A549 (cell line): ENCODE data around the gene LRSAM1. TPM values are rescaled to one million over a fixed set of nuclear protein-coding genes. Genes with fewer than 3 reads are reported as not detected.

ENCODE experiments used
- ATAC-seq, 2 experiments: fragments of 200-7000 bp in 1 of 2; fragments of >200 bp in 1 of 2; cut with Nextera tagmentation in 1 of 2; cut with Tn5 transposase in 1 of 2; 3 replicates each; pipeline versions ENCODE4 v1.8.0 to v1.9.1; 2018 to 2020; ENCODE audit warnings: mild to moderate bottlenecking in 1 of 2, moderate library complexity in 1 of 2
- CTCF ChIA-PET: fragments of 300-600 bp; sonication (Branson Sonifier 250); formaldehyde crosslinking; extraction: SDS; loops from one replicate; lab custom pipeline; 2021; ENCODE audit warnings: antibody characterized with exemption, inconsistent platforms; lab: Yijun Ruan, JAX
- POLR2A ChIA-PET: fragments of 350-600 bp; formaldehyde crosslinking; extraction: SDS; loops from one replicate; lab custom pipeline; 2021; ENCODE audit warnings: antibody characterized with exemption, inconsistent platforms; lab: Yijun Ruan, JAX
- DNase-seq, 2 experiments: peaks; one replicate each; pipeline versions ENCODE4 v3.0.0 to v3.0.0-alpha.2; 2011 to 2016; ENCODE audit warnings: low read depth in 1 of 2, low spot score in 1 of 2
- FAIRE-seq: peaks from 2 replicates; lab custom pipeline; 2011; peaks lifted over from hg19 to GRCh38; lab: Jason Lieb, UNC
- H3K27ac ChIP-seq, 2 experiments: fragments of >200 bp; sonication (Bioruptor Twin); formaldehyde crosslinking; 3 replicates each; pipeline ENCODE4 v1.5.1; 2016 to 2017
- H3K4me1 ChIP-seq: fragments of >200 bp; sonication (Bioruptor Twin); formaldehyde crosslinking; 3 replicates; pipeline ENCODE4 v1.6.1; 2016
- H3K4me2 ChIP-seq: fragments of >200 bp; sonication (Bioruptor Twin); formaldehyde crosslinking; 3 replicates; pipeline ENCODE4 v1.6.1; 2016
- H3K4me3 ChIP-seq: fragments of >200 bp; sonication (Bioruptor Twin); formaldehyde crosslinking; 3 replicates; pipeline ENCODE4 v1.5.1; 2016
- H3K9me3 ChIP-seq: fragments of >200 bp; sonication (Bioruptor Twin); formaldehyde crosslinking; 3 replicates; pipeline ENCODE4 v1.6.1; 2016
- ATOH8 ChIP-seq: fragments of 250-450 bp; sonication (Bioruptor Pico); IDR thresholded peaks from 2 replicates; pipeline ENCODE4 v1.5.0; 2020; ENCODE audit warnings: low read depth, mild to moderate bottlenecking, moderate library complexity
- BHLHE40 ChIP-seq: IDR thresholded peaks from 2 replicates; pipeline ENCODE4 v1.6.1; 2012; ENCODE audit warnings: low read depth, low read length, inconsistent platforms
- CBX8 ChIP-seq: fragments of 200-600 bp; sonication (generic); IDR thresholded peaks from 2 replicates; pipeline ENCODE4 v1.6.1; 2016
- E2F6 ChIP-seq: IDR thresholded peaks from 2 replicates; pipeline ENCODE4 v1.6.1; 2012; ENCODE audit warnings: low read depth, borderline replicate concordance
- ESRRA ChIP-seq: fragments of 150-350 bp; IDR thresholded peaks from 2 replicates; pipeline ENCODE4 v1.6.1; 2014; ENCODE audit warnings: mild to moderate bottlenecking, low read length, borderline replicate concordance
- HES2 ChIP-seq: fragments of >200 bp; sonication (Bioruptor Twin); formaldehyde crosslinking; IDR thresholded peaks from 2 replicates; pipeline ENCODE4 v1.6.1; 2016
- HOXA7 ChIP-seq: fragments of 250-450 bp; sonication (Bioruptor Pico); IDR thresholded peaks from 2 replicates; pipeline ENCODE4 v1.5.0; 2020; ENCODE audit warnings: mild to moderate bottlenecking, moderate library complexity
- HOXB13 ChIP-seq: fragments of 250-450 bp; sonication (Bioruptor Pico); IDR thresholded peaks from 2 replicates; pipeline ENCODE4 v1.5.0; 2020; ENCODE audit warnings: low read depth, mild to moderate bottlenecking, moderate library complexity
- JUN ChIP-seq, 2 experiments: fragments of >200 bp; sonication (Bioruptor Twin); formaldehyde crosslinking; IDR thresholded peaks; 2 replicates in 1 of 2; 3 replicates in 1 of 2; pipeline ENCODE4 v1.6.1; 2016 to 2017
- JUNB ChIP-seq: fragments of >200 bp; sonication (Bioruptor Twin); formaldehyde crosslinking; IDR thresholded peaks from 2 replicates; pipeline ENCODE4 v1.6.1; 2016
- KDM1A ChIP-seq: fragments of 200-600 bp; sonication (generic); IDR thresholded peaks from 2 replicates; pipeline ENCODE4 v1.6.1; 2016; ENCODE audit warnings: low read depth, mild to moderate bottlenecking
- MAFK ChIP-seq: fragments of 450-650 bp; IDR thresholded peaks from 2 replicates; pipeline ENCODE4 v1.6.1; 2014; ENCODE audit not compliant: partially characterized antibody
- POLR2A ChIP-seq: IDR thresholded peaks from 2 replicates; pipeline ENCODE4 v1.6.1; 2012; ENCODE audit warnings: mild to moderate bottlenecking, low read length
- POLR2AphosphoS2 ChIP-seq: conservative IDR thresholded peaks from 2 replicates; pipeline ENCODE4 v1.6.1; 2012; ENCODE audit warnings: low read length, improper control_type of control experiment, inconsistent platforms
- RAD21 ChIP-seq, 2 experiments: fragments of >200 bp in 1 of 2; sonication (Bioruptor Twin) in 1 of 2; formaldehyde crosslinking in 1 of 2; IDR thresholded peaks in 1 of 2; conservative IDR thresholded peaks in 1 of 2; 2 replicates in 1 of 2; 3 replicates in 1 of 2; pipeline ENCODE4 v1.6.1; 2012 to 2018; ENCODE audit warnings: inconsistent platforms in 1 of 2
- RARB ChIP-seq: fragments of 250-450 bp; sonication (Bioruptor Pico); IDR thresholded peaks from 2 replicates; pipeline ENCODE4 v1.8.0; 2021; ENCODE audit warnings: mild to moderate bottlenecking, moderate library complexity
- RCOR1 ChIP-seq: fragments of 150-350 bp; IDR thresholded peaks from 2 replicates; pipeline ENCODE4 v1.6.1; 2014; ENCODE audit warnings: antibody characterized with exemption, low read length, low read depth
- RFX5 ChIP-seq: fragments of 450-650 bp; IDR thresholded peaks from 2 replicates; pipeline ENCODE4 v1.7.1; 2014; ENCODE audit warnings: antibody characterized with exemption, mild to moderate bottlenecking, moderate library complexity
- RNF2 ChIP-seq: fragments of 200-600 bp; sonication (generic); IDR thresholded peaks from 2 replicates; pipeline ENCODE4 v1.6.1; 2016; ENCODE audit warnings: low read depth, mild to moderate bottlenecking, antibody characterized with exemption, moderate library complexity, borderline replicate concordance
- SMC3 ChIP-seq: fragments of >200 bp; sonication (Bioruptor Twin); formaldehyde crosslinking; IDR thresholded peaks from 3 replicates; pipeline ENCODE4 v1.6.1; 2018; ENCODE audit warnings: inconsistent platforms
- ZC3H11A ChIP-seq: fragments of 450-650 bp; IDR thresholded peaks from 2 replicates; pipeline ENCODE4 v1.6.1; 2014; ENCODE audit warnings: antibody characterized with exemption, mild to moderate bottlenecking
- ZFP36 ChIP-seq: fragments of 450-650 bp; IDR thresholded peaks from 2 replicates; pipeline ENCODE4 v1.6.1; 2014; ENCODE audit warnings: borderline replicate concordance; ENCODE audit not compliant: partially characterized antibody
- ZSCAN20 ChIP-seq: fragments of 250-450 bp; sonication (Bioruptor Pico); IDR thresholded peaks from 2 replicates; pipeline ENCODE4 v1.8.0; 2022; ENCODE audit warnings: mild to moderate bottlenecking, moderate library complexity
- WGBS: methylation state at CpG from one replicate; pipeline ENCODE4 v1.1.6; 2017; ENCODE audit errors: missing lambda C conversion rate; 5-methylcytosine and 5-hydroxymethylcytosine counted together
- polyA plus RNA-seq, 4 experiments: library from polyadenylated mRNA; depleted of rRNA in 3 of 4; stranded (reverse); fragments of >200 nt; fragmentation: RNase III in 1 of 4; extraction: RNeasy Plus Mini Kit Qiagen cat#74134 plus additional on column Dnase treatment in 1 of 4; gene quantifications; 2 replicates in 3 of 4; 3 replicates in 1 of 4; pipeline ENCODE4 v1.2.3, GENCODE V29; 2011 to 2017
- TF ChIP-seq, protein P1 (sequence below): fragments of 150-350 bp; IDR thresholded peaks from 2 replicates; pipeline ENCODE4 v1.6.1; 2014; ENCODE audit warnings: low read depth, mild to moderate bottlenecking, low read length
- TF ChIP-seq, protein P2 (sequence below): fragments of >200 bp; sonication (Bioruptor Twin); formaldehyde crosslinking; IDR thresholded peaks from 3 replicates; pipeline ENCODE4 v1.5.1; 2016
- TF ChIP-seq, protein P3 (sequence below): IDR thresholded peaks from 2 replicates; pipeline ENCODE4 v1.6.1; 2012

LRSAM1 gene
- polyA plus RNA-seq, 2 of the 4 experiments (the other 2 are of a cell fraction) = 5.1 to 10.0 TPM

DNA sequence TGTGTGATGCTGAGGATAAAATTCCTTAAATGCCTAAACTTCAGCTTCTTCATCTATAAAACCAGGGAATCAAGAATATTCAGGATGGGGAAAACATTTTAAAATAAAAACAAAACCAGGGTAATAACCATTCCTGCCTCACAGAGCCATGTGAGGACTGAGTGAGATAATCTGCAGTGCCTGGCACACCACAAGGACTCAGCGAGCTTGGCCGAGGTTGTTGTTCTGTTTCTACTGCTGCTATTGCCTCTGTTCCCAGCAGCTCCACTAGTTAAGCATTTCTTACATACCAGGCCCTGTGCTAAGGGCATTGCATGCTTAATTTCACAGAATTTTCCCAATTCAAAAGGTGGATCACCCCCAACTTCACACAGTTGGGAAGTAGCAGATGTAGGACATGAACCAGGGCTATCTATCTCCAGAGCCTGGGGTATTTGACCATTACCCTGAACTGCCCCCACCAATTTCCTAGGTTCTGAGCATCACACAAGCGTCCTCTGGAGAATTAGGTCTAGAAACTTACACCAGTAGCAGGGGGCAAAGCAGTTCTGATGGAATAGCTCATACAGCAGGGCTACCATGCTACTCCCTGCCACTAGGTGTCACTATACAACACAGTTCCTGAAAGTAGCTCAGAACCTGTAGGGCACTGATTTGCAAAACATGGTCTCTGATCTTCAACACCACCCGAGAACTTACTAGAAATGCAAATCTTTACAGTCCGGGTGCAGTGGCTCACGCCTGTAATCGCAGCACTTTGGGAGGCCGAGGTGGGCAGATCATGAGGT is 74.3 kb downstream of the LRSAM1 start:
- H3K27ac ChIP-seq = peak overlapping the region in 1 of 2 experiments; percentile 77; a peak in 2 of 6 replicates
- peaks cover 34% of the 10 kb centered on the region for H3K9me3 ChIP-seq
- TF ChIP-seq RFX5 (no peak), RCOR1 (no peak), BHLHE40 (no peak), SMC3 (0 out of 3 replicates have a peak, but pooled peaks have one; percentile 29), RAD21 (conservative IDR thresholded peaks at IDR 0.05 in 1 of 2, IDR thresholded peaks at IDR 0.05 in 1 of 2) (peak; percentile 36 to 60; a peak in 3 of 5 replicates), HOXB13 (CRISPR knock-in tag) (no peak; the same call in 1 of the 2 replicates), MAFK (no peak), ATOH8 (no peak), POLR2AphosphoS2 (no peak), JUNB (no peak), POLR2A (no peak), HOXA7 (CRISPR knock-in tag) (no peak), HES2 (no peak), KDM1A (no peak), JUN (IDR thresholded peaks at IDR 0.05) (no peak), E2F6 (no peak), RARB (CRISPR knock-in tag) (no peak), ZSCAN20 (CRISPR knock-in tag) (no peak), ZFP36 (no peak), CBX8 (no peak), ESRRA (no peak), RNF2 (no peak), ZC3H11A (no peak)
- TF ChIP-seq, protein P1, sequence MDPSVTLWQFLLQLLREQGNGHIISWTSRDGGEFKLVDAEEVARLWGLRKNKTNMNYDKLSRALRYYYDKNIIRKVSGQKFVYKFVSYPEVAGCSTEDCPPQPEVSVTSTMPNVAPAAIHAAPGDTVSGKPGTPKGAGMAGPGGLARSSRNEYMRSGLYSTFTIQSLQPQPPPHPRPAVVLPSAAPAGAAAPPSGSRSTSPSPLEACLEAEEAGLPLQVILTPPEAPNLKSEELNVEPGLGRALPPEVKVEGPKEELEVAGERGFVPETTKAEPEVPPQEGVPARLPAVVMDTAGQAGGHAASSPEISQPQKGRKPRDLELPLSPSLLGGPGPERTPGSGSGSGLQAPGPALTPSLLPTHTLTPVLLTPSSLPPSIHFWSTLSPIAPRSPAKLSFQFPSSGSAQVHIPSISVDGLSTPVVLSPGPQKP = no peak
- TF ChIP-seq, protein P2, sequence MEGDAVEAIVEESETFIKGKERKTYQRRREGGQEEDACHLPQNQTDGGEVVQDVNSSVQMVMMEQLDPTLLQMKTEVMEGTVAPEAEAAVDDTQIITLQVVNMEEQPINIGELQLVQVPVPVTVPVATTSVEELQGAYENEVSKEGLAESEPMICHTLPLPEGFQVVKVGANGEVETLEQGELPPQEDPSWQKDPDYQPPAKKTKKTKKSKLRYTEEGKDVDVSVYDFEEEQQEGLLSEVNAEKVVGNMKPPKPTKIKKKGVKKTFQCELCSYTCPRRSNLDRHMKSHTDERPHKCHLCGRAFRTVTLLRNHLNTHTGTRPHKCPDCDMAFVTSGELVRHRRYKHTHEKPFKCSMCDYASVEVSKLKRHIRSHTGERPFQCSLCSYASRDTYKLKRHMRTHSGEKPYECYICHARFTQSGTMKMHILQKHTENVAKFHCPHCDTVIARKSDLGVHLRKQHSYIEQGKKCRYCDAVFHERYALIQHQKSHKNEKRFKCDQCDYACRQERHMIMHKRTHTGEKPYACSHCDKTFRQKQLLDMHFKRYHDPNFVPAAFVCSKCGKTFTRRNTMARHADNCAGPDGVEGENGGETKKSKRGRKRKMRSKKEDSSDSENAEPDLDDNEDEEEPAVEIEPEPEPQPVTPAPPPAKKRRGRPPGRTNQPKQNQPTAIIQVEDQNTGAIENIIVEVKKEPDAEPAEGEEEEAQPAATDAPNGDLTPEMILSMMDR = peak; percentile 37
- TF ChIP-seq, protein P3, sequence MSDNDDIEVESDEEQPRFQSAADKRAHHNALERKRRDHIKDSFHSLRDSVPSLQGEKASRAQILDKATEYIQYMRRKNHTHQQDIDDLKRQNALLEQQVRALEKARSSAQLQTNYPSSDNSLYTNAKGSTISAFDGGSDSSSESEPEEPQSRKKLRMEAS = no peak
- peaks cover 31% of the 10 kb centered on the region for H3K4me1 ChIP-seq
- no peak for FAIRE-seq
- no peak overlapping the region for H3K4me2 ChIP-seq
- DNase-seq = peak in 1 of 2 experiments; percentile 71
- ChIA-PET CTCF (interaction anchor here (0.6 to 7.5 kb wide), 27 partner anchors 11 to 396 kb away, joined by 3 to 63 read pairs (median 5); a partner anchor contains a TSS), POLR2A (no interaction called here)
- H3K4me3 ChIP-seq = no peak overlapping the region
- 94% methylated on average over 8 of the region's 8 CpGs for WGBS
- 0 out of 6 replicates have a peak, but pooled peaks of 1 of the 2 experiments have one; percentile 12 for ATAC-seq
